ENCODE measurements around the gene DNAJC18.
"Not testable (repeated sequence)": the region's sequence is repeated elsewhere in the genome, so short reads cannot be mapped to it uniquely, and the experiment has no call there.

The DNAJC18 gene

DNA sequence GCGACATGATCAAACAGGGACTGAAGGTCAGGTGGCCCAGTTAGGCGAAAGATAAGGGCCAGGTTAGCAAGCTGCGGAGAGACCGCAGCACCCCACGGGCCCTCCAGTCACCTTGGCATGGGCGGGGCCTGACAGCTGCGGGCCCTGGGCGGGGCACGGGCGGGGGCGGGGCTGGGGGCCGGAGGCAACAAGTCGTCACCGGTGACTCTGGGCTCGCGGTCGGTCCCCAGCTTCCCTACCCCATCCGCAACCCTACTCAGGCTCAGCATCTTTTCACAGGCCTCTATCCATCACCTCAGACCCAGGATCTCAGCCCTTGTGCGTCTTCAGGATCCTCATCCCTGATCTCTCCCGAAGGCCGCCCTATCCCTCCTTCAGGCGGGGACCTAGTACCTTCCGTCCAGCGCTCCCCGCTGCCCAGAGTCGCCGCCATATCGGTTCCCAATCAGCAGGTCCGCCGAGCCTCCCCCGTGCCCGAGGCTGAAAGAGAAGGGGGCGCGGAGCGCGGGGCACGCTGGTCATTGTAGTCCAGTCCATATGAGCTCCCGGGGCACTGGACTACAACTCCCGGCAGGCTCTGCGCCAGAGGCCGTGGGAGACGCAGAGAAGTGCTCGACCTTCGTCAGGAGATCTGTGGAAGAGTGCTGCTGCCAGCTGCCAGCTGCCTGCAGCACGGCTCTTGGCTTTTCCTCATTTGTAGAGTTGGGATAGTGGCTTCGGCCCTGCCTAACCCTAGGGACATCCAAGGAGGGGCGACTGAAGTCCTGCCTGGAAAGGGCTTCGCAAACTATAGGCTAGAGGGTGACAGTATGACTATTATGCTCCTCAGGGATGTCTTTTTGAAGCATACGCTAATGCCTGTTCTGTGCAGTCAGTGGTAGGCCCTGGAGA lies at the start of gene DNAJC18:
Gene DNAJC18, minus strand, starts transcription at position 513 of the 891 bp plus-strand sequence. Its CDS starts 80 bp downstream, at position 433.
- DNase-seq = peak; percentile 92

GRCh38 chr5:139488260-139488659 lies 48.9 kb upstream of the DNAJC18 start:
- DNase-seq = peak; percentile 19

DNA sequence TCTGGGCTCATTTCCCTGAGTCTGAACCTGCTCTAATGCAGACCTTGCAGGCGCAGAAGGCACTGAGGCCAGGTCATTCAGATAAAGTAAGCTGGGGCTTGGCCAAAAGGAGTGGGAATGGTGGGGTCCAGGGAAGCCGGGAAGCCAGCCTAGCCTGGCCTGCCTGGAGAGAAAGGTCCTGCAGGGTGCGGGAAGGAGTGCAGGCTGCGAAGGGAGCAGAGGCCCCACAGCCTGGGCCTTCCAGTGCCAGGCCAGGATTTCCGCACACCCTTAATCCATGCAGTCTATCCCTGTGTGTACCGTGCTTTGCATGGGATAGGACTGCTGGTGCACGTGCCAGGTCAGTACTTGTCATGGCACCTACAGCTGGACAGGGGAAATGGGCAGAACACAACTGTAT lies 46.9 kb upstream of the DNAJC18 start:
- DNase-seq = no peak

DNA sequence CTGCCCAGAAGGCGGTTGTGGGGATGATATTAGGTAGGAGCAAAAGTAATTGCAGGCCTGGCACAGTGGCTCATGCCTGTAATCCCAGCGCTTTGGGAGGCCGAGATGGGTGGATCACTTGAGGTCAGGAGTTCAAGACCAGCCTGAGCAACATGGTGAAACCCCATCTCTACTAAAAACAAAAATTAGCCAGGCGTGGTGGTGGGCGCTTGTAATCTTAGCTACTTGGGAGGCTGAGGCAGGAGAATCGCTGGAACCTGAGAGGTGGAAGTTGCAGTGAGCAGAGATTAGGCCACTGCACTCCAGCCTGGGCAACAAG lies 43.5 kb upstream of the DNAJC18 start:
- DNase-seq = not testable (repeated sequence)

DNA sequence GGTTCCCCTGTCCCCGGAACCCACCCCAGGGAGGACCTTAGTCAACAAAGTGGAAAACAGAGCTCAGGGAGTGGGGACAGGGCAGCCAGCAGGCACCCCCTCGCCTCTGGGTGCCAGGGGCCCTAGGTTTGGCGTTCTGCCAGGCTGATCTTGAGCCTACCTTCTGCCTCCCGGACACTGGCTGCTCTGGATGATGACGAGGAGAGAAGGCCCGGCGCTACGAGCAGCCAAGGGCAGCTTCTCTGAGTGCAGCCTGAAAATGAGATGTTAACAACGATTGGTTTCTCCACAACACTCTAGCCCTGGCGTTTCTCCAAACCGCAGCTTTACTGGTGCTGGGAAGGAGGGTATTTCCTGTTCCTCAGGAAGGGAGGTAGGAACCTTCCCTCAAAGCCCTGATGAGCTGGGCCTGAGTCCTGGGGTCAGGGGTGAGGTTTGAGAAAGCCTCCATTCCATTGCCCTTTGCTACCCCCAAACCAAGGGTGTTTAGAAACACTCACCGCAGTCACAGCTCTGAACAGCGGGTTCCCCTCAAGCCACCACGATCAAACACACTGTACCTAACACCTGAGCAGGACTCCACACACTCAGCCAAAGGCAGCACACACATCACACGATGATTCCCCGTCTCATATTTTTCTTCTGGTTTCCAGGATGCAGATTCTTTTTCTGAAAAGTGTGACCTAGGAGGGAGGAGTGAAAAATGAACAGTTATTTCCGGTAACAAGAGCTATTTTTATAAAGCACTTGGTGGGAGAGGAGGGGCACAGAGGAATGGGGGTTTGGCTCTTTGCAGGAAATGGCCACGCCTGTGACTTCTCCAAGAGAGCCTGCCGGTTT lies 42.9 kb upstream of the DNAJC18 start, which contains the start of gene STING1:
Gene STING1, minus strand, starts transcription at position 709 of the 840 bp plus-strand sequence. CDS start 1,054 bp downstream, outside the sequence.
- DNase-seq = peak; percentile 97

DNA sequence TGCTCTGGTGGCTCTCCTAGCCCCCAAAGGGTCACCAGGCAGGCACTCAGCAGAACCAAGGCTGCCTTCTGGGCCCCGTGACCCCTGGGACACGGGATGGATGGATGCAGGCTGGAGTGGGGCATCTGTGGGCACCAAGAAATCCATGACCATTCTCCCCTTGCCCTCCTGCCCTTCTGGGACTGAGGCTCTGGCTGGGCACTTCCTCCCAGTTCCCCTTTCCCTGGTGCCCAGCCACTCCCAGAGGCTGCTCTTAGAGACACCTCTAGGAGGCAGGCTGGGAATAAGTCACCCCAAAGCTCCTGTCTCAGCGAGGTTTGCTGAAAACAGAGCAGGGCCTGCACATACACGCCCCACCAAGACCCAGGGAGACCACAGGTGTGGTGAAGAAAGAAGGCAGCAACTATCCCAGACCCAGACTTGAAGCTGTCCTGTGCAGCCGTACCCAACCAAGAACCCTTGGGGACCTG lies 42.3 kb upstream of the DNAJC18 start:
- DNase-seq = peak; percentile 74

GRCh38 chr5:139481122-139481533 lies 41.8 kb upstream of the DNAJC18 start:
- DNase-seq = peak; percentile 54

GRCh38 chr5:139479729-139480128 lies 40.4 kb upstream of the DNAJC18 start:
- DNase-seq = not testable (repeated sequence)

DNA sequence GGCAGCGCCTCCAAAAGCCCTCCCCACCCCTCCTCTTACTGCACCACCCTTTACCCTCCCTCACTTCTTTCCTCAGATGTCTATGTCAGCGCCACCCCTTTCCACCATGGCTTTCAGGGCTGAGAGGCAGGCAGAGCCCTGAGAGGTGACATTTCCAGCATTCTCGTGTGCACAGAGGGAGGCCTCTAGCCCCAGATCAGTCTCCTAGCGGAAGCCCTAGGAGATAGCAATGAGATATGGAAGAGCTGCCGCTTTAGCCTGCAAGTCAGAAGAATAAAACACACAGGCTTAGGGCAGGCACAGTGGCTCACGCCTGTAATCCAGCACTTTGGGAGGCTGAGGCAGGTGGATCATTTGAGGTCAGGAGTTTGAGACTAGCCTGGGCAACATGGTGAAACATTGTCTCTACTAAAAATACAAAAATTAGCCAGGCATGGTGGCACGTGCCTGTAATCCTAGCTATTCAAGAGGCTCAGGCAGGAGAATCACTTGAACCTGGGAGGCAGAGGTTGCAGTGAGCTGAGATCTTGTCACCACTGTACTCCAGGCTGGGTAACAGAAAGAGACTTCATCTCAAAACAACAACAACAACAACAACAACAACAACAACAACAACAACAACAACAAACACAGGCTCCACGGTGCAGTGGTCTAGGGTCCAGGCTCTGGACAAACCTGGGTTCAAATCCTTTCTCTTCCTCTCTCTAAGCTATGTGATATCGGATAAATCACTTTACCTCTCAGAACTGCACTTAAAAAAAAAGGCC lies 39.5 kb upstream of the DNAJC18 start:
- DNase-seq = peak; percentile 63

- peak; percentile 40 for DNase-seq
Observed at GRCh38 chr5:139475865-139476617, 36.7 kb upstream of the DNAJC18 start.

GRCh38 chr5:139474890-139475791 lies 35.8 kb upstream of the DNAJC18 start:
- DNase-seq = peak; percentile 97

DNA sequence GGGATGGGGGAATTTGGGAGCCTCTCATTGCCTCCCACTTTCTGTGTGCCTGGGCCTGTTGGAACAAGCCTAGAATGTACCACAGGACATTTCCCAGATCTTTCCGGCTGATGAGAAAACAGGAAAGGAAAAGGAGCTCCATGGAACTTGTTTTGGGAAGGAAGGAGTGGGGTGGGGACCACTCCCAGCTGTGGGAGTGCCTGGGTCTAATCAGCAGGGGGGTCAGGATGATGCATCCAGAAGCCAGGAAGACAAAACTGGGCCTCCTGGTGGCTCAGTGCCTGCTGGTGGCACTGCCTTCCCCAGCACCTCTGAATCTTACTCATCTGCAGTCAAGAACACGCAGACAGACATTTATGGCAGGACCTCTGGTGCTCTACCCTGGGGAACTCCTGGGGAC lies 34.2 kb upstream of the DNAJC18 start:
- no peak for DNase-seq

GRCh38 chr5:139473105-139473504 lies 33.8 kb upstream of the DNAJC18 start:
- DNase-seq = no peak

DNA sequence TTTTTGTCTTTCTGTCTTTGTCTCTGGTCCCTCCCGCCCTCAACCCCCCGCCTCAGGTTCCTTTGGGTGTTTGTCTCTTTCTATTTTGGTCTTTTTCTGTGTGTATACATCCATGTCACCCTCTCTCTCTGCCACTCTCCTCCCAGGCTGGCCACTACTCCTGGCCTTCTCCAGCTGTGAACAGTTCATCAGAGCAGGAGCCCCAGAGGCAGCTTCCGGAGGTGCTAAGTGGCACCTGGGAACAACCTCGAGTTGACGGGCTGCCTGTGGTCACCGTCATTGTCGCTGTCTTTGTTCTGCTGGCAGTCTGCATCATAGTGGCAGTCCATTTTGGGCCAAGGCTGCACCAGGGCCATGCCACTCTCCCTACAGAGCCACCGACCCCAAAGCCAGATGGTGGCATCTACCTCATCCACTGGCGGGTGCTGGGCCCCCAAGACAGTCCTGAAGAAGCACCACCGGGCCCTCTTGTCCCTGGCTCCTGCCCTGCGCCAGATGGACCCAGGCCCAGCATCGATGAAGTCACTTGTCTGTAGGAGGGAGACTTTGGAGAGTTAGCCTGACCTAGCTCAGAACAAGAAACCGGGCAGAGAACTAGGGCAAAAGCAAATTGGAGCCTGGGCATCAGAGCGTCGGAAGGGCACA lies 33.2 kb upstream of the DNAJC18 start:
- no peak for DNase-seq

- DNase-seq = no peak
Observed at GRCh38 chr5:139470821-139471300, 31.5 kb upstream of the DNAJC18 start, which contains the start of gene SMIM33. Gene SMIM33, plus strand, starts transcription at chr5:139471004. Its CDS starts 118 bp downstream, at chr5:139471122.

GRCh38 chr5:139468421-139468931 lies 29.2 kb upstream of the DNAJC18 start:
- peak; percentile 45 for DNase-seq

DNA sequence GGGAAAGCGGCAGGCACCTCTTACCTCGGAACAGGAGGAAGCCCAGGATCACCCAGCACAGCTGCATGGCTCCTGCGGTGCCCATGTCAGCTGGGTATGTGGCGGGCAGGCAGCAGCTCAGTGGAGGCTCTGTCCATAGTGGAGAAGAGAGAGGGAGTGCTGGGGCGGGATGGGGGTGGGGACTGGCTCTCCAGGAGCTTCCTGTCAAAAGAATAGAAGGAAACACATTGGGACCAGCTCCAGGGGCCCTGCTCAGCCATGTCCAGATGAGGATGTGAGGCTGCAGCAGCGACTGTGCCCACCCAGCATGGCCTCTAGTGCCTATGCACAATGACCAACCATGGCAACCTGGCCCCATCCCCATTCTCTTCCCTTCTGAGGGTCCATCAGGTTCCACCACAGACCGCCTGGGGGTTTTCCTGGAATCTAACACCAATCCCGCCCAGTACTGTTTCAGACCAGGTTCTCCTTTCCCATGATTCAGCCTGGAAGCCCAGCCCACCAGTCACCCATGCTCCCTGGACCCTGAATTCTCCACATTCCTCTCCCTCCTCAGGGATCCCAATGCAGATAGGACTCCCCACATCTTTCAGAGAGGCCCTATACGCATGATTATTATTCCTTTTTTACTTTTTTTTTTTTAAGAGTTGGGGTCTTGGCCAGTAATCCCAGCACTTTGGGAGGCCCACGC lies 23.4 kb upstream of the DNAJC18 start, which contains the start of gene ECSCR:
Gene ECSCR, minus strand, starts transcription at position 158 of the 691 bp plus-strand sequence. Its CDS starts 73 bp downstream, at position 85.
- DNase-seq = no peak

GRCh38 chr5:139461698-139462097 lies 22.4 kb upstream of the DNAJC18 start:
- DNase-seq = no peak

- DNase-seq = no peak
Observed at GRCh38 chr5:139461176-139461575, 21.9 kb upstream of the DNAJC18 start.
